AG04449 (cell line): ENCODE data around the gene FANCC.
A peak's percentile ranks its signal among the peaks of the same experiment; 100 is the strongest.

Experiments
- CTCF ChIA-PET: fragments of 350-600 bp; formaldehyde crosslinking; extraction: SDS; loops from one replicate; lab custom pipeline; 2021; ENCODE audit warnings: antibody characterized with exemption; lab: Yijun Ruan, JAX
- POLR2A ChIA-PET: fragments of 400-600, 350-600 bp; formaldehyde crosslinking; extraction: SDS; loops from one replicate; lab custom pipeline; 2020; ENCODE audit warnings: antibody characterized with exemption, inconsistent platforms; lab: Yijun Ruan, JAX
- DNase-seq: peaks from one replicate; pipeline ENCODE4 v3.0.0-alpha.2; 2010; ENCODE audit warnings: low read depth, low spot score
- H3K4me3 ChIP-seq: 2 replicates; pipeline ENCODE4 v1.5.1; 2011; ENCODE audit warnings: low read depth, mild to moderate bottlenecking, control low read depth, low read length
- TF ChIP-seq, protein P1 (sequence below): IDR thresholded peaks from one replicate; pipeline ENCODE4 v1.5.1; 2011; ENCODE audit warnings: mild to moderate bottlenecking, moderate library complexity, low read length, control low read depth, inconsistent platforms; ENCODE audit not compliant: insufficient read depth; ENCODE audit errors: missing control alignments

The FANCC gene

DNA sequence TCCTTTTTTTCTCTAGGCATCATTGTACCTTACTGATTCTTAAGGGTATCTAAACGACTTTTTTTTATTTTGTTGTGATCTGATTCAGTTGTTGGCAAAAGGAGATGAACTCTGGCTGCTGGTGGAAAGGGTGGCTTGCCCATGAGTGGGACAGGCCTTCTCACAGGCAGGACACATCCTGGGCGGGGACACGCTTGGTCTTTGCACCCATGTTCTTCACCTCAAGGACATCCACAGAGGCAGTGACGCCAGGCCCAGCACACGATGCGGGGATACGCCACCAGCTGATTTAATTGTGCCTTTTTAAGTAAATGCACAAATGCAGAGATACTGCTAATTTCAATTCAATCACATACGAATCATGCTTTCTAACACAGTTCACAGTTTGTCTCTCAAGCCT lies 208.1 kb downstream of the FANCC start:
- CTCF ChIA-PET: interaction anchor here (1.0 to 7.8 kb wide), 3 partner anchors 10 to 441 kb away, joined by 3 to 91 read pairs (median 3); no protein-coding TSS in a partner anchor
- TF ChIP-seq, protein P1, sequence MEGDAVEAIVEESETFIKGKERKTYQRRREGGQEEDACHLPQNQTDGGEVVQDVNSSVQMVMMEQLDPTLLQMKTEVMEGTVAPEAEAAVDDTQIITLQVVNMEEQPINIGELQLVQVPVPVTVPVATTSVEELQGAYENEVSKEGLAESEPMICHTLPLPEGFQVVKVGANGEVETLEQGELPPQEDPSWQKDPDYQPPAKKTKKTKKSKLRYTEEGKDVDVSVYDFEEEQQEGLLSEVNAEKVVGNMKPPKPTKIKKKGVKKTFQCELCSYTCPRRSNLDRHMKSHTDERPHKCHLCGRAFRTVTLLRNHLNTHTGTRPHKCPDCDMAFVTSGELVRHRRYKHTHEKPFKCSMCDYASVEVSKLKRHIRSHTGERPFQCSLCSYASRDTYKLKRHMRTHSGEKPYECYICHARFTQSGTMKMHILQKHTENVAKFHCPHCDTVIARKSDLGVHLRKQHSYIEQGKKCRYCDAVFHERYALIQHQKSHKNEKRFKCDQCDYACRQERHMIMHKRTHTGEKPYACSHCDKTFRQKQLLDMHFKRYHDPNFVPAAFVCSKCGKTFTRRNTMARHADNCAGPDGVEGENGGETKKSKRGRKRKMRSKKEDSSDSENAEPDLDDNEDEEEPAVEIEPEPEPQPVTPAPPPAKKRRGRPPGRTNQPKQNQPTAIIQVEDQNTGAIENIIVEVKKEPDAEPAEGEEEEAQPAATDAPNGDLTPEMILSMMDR: no peak
- POLR2A ChIA-PET: no interaction called here
- DNase-seq: no peak
- H3K4me3 ChIP-seq: no peak overlapping the region

DNA sequence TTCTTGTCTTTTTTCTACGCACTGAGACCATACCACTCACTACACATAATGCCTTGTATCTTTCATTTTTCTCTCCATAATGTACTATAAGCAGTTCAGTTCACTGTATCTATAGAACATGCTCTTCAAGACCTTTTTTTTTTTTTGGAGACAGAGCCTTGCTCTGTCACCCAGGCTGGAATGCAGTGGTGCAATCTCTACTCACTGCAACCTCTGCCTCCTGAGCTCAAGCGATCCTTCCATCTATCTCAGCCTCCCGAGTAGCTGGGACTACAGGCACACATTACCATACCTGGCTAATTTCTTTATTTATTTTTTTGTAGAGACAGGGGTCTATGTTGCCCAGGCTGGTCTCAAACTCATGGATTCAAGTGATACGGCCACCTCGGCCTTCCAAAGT lies 208.7 kb downstream of the FANCC start:
- ChIA-PET POLR2A (no interaction called here), CTCF (interaction anchor here (1.0 to 7.8 kb wide), 2 partner anchors 20 to 439 kb away, joined by 4 to 91 read pairs; no protein-coding TSS in a partner anchor)
- DNase-seq: no peak
- TF ChIP-seq, protein P1: no peak
- H3K4me3 ChIP-seq: no peak overlapping the region

- TF ChIP-seq, protein P1: no peak
- ChIA-PET CTCF (interaction anchor here (0.9 to 7.8 kb wide), 5 partner anchors 10 to 438 kb away, joined by 3 to 91 read pairs (median 3); no protein-coding TSS in a partner anchor), POLR2A (no interaction called here)
- no peak for DNase-seq
- H3K4me3 ChIP-seq: no peak overlapping the region
These were observed 209.5 kb downstream of the FANCC start for GRCh38 chr9:95107976-95108375.

DNA sequence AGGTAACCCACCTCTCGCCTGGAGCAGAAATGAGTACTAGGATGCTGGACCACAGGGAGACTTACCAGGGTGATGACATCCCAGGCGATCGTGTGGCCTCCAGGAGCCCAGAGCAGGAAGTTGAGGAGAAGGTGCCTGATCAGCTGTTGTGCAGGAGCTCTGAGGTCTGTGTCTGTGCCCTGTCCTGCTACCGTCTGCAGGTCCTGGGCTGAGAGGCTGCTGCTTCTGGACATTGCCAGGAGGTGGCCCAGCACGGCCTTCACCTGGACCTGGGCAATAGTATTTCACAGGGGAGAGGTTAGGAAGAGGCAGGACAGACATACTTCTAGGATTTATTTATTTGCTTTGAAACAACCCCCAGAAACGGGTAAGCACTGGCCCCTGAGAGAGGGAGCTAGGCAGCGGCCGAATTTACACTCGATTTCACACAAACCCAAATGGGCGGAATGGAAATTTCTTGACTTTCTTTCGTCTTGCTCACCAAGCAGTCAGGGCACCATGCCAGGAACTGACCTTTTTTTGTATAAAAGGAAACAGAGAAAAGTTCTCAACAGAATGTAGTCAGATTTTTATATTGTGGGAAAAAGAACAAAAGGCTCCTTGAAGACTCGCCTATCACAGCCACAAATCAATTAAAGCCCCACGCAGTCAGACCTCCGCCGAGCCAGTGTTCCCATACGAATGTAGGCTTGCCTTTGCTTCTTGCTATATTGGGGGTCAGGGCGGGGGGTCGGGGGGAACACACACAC lies 210.3 kb downstream of the FANCC start:
- ChIA-PET POLR2A (no interaction called here), CTCF (interaction anchor here (0.9 to 7.8 kb wide), 4 partner anchors 11 to 323 kb away, joined by 3 to 91 read pairs (median 3); no protein-coding TSS in a partner anchor)
- TF ChIP-seq, protein P1: no peak
- peak; percentile 41 for DNase-seq
- H3K4me3 ChIP-seq: no peak overlapping the region; the same call in 1 of the 2 replicates

- CTCF ChIA-PET: interaction anchor here (1.2 kb wide), 1 partner anchor 9 kb away, joined by 4 read pairs; no protein-coding TSS in a partner anchor
- DNase-seq: no peak
- POLR2A ChIA-PET: no interaction called here
- H3K4me3 ChIP-seq: no peak overlapping the region
- TF ChIP-seq, protein P1: no peak
These were observed 211.8 kb downstream of the FANCC start for GRCh38 chr9:95105519-95106287.

DNA sequence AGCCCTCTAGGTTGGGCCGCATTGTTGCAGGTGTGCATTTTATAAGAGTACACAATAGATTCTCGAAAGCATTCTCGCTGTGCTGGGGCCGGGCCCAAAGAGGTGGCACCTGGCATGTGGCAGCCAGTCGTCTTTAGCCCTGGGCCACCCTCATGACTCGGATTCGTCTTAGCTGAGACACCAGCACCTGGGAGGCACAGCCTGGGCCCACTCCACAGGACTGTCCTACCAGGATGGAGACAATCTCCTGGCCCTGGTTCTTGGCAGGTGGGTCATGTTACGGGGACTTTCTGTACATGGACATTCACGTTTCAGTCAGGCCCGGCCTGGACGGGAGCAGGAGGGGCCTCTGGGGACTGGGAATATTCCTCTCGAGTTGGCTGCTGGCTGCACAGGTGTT lies 212.5 kb downstream of the FANCC start:
- no peak overlapping the region for H3K4me3 ChIP-seq
- DNase-seq: no peak
- ChIA-PET POLR2A (no interaction called here), CTCF (interaction anchor here (1.2 kb wide), 1 partner anchor 8 kb away, joined by 4 read pairs; no protein-coding TSS in a partner anchor)
- TF ChIP-seq, protein P1: no peak
